H1 (cell line): ENCODE data around the gene MYLK. TPM values are rescaled to one million over a fixed set of nuclear protein-coding genes. Genes with fewer than 3 reads are reported as not detected.

Source experiments
- CTCF ChIA-PET: fragments of 300-600 bp; sonication (Branson Sonifier 250); formaldehyde crosslinking; loops from one replicate; lab custom pipeline; 2021; ENCODE audit not compliant: partially characterized antibody; lab: Charles Lee
- POLR2A ChIA-PET: fragments of 300-600 bp; sonication (Branson Sonifier 250); formaldehyde crosslinking; loops from one replicate; lab custom pipeline; 2021; ENCODE audit warnings: inconsistent platforms; ENCODE audit not compliant: partially characterized antibody; lab: Charles Lee
- DNase-seq, 2 experiments: peaks; one replicate each; pipeline versions ENCODE4 v3.0.0 to v3.0.0-alpha.2; 2010 to 2022; ENCODE audit warnings: low spot score in 2 of 2, low read depth in 1 of 2, mixed read lengths in 1 of 2
- FAIRE-seq: peaks from 2 replicates; lab custom pipeline; 2011; peaks lifted over from hg19 to GRCh38; lab: Jason Lieb, UNC
- H2AFZ ChIP-seq: 2 replicates; pipeline ENCODE4 v1.8.1; 2012; ENCODE audit warnings: low read length, inconsistent platforms
- H2AK5ac ChIP-seq: 2 replicates; pipeline ENCODE4 v1.6.1; 2013; ENCODE audit warnings: low read depth, low read length
- H2BK120ac ChIP-seq: replicated peaks from 2 replicates; pipeline ENCODE3; 2013; ENCODE audit warnings: low read depth, low read length, inconsistent platforms
- H2BK12ac ChIP-seq: 2 replicates; pipeline ENCODE4 v1.6.1; 2013; ENCODE audit warnings: low read depth, low read length
- H2BK15ac ChIP-seq: 2 replicates; pipeline ENCODE4 v1.6.1; 2013; ENCODE audit warnings: low read length
- H2BK20ac ChIP-seq: 2 replicates; pipeline ENCODE4 v1.6.1; 2013; ENCODE audit warnings: low read length
- H2BK5ac ChIP-seq: 2 replicates; pipeline ENCODE4 v1.6.1; 2013; ENCODE audit warnings: low read depth, low read length
- H3K14ac ChIP-seq: 2 replicates; pipeline ENCODE4 v1.6.1; 2013; ENCODE audit warnings: inconsistent platforms; ENCODE audit not compliant: insufficient read length
- H3K18ac ChIP-seq: 2 replicates; pipeline ENCODE4 v1.6.1; 2013; ENCODE audit warnings: low read length; ENCODE audit errors: extremely low read depth
- H3K23ac ChIP-seq: 2 replicates; pipeline ENCODE4 v1.6.1; 2013; ENCODE audit warnings: inconsistent platforms; ENCODE audit not compliant: insufficient read length
- H3K23me2 ChIP-seq: 2 replicates; pipeline ENCODE4 v1.6.1; 2013; ENCODE audit warnings: low read depth, low read length
- H3K27ac ChIP-seq: 2 replicates; pipeline ENCODE4 v1.6.1; 2011; ENCODE audit warnings: low read depth, low read length, inconsistent platforms
- H3K27me3 ChIP-seq, 4 experiments: replicated peaks in 1 of 4; 1 replicate in 1 of 4; 2 replicates in 3 of 4; pipeline versions ENCODE4 v1.6.1 to v1.8.1; 2011 to 2013; ENCODE audit warnings: low read length in 3 of 4, mild to moderate bottlenecking in 3 of 4, inconsistent platforms in 2 of 4, mixed read lengths in 2 of 4, moderate library complexity in 1 of 4; ENCODE audit not compliant: control insufficient read depth in 3 of 4, insufficient read depth in 3 of 4; ENCODE audit errors: extremely low read depth in 1 of 4
- H3K36me3 ChIP-seq, 4 experiments: 2 replicates each; pipeline versions ENCODE4 v1.6.1 to v1.8.1; 2011 to 2013; ENCODE audit warnings: mild to moderate bottlenecking in 4 of 4, low read length in 3 of 4, moderate library complexity in 2 of 4, control low read depth in 1 of 4, inconsistent platforms in 1 of 4; ENCODE audit not compliant: insufficient read depth in 4 of 4, control insufficient read depth in 2 of 4
- H3K4ac ChIP-seq: replicated peaks from 2 replicates; pipeline ENCODE3; 2013; ENCODE audit warnings: low read length, low read depth, mixed read lengths, inconsistent platforms; ENCODE audit not compliant: insufficient read length
- H3K4me1 ChIP-seq, 4 experiments: replicated peaks in 1 of 4; 1 replicate in 1 of 4; 2 replicates in 3 of 4; pipeline versions ENCODE4 v1.6.1 to v1.8.1; 2011 to 2013; ENCODE audit warnings: low read length in 3 of 4, inconsistent platforms in 2 of 4, mixed read lengths in 1 of 4; ENCODE audit not compliant: insufficient read depth in 4 of 4, control insufficient read depth in 3 of 4
- H3K4me2 ChIP-seq, 2 experiments: 2 replicates each; pipeline versions ENCODE4 v1.6.1 to v1.8.1; 2011 to 2013; ENCODE audit warnings: low read depth in 2 of 2, low read length in 2 of 2, control low read depth in 1 of 2, inconsistent platforms in 1 of 2, mild to moderate bottlenecking in 1 of 2; ENCODE audit not compliant: insufficient read depth in 1 of 2
- H3K4me3 ChIP-seq, 4 experiments: fragments of 200-600, 300-600 bp in 1 of 4; sonication (generic), shearing (Covaris generic), sonication (Bioruptor Twin) in 1 of 4; 2 replicates each; pipeline versions ENCODE4 v1.5.1 to v1.8.1; 2011 to 2016; ENCODE audit warnings: low read length in 4 of 4, low read depth in 3 of 4, control low read depth in 2 of 4, inconsistent platforms in 2 of 4, mild to moderate bottlenecking in 2 of 4, mixed read lengths in 1 of 4, moderate library complexity in 1 of 4; ENCODE audit not compliant: insufficient read depth in 2 of 4; ENCODE audit errors: extremely low read depth in 1 of 4
- H3K56ac ChIP-seq: replicated peaks from 2 replicates; pipeline ENCODE3; 2013; ENCODE audit warnings: low read depth, mild to moderate bottlenecking, mixed read lengths, low read length, inconsistent platforms; ENCODE audit not compliant: insufficient read length
- H3K79me1 ChIP-seq: 2 replicates; pipeline ENCODE4 v1.6.1; 2013; ENCODE audit warnings: low read depth, low read length, control low read depth
- H3K79me2 ChIP-seq, 2 experiments: 2 replicates each; pipeline versions ENCODE4 v1.6.1 to v1.8.1; 2012 to 2013; ENCODE audit warnings: low read length in 2 of 2, mild to moderate bottlenecking in 2 of 2, inconsistent platforms in 1 of 2; ENCODE audit not compliant: insufficient read depth in 2 of 2, control insufficient read depth in 1 of 2
- H3K9ac ChIP-seq, 4 experiments: replicated peaks in 1 of 4; 1 replicate in 1 of 4; 2 replicates in 3 of 4; pipeline versions ENCODE4 v1.6.1 to v1.8.1; 2011 to 2013; ENCODE audit warnings: low read depth in 3 of 4, low read length in 3 of 4, control low read depth in 2 of 4, mild to moderate bottlenecking in 2 of 4, moderate library complexity in 2 of 4, inconsistent platforms in 1 of 4; ENCODE audit errors: extremely low read depth in 1 of 4
- H3K9me3 ChIP-seq, 2 experiments: 2 replicates each; pipeline versions ENCODE4 v1.6.1 to v1.8.1; 2012 to 2013; ENCODE audit warnings: mild to moderate bottlenecking in 2 of 2, moderate library complexity in 2 of 2, control low read depth in 1 of 2, inconsistent platforms in 1 of 2, low read depth in 1 of 2, low read length in 1 of 2, mixed read lengths in 1 of 2; ENCODE audit not compliant: insufficient read depth in 2 of 2
- H4K20me1 ChIP-seq, 2 experiments: replicated peaks in 1 of 2; 2 replicates each; pipeline versions ENCODE3 to v1.8.1; 2011 to 2013; ENCODE audit warnings: inconsistent platforms in 2 of 2, low read length in 2 of 2, mild to moderate bottlenecking in 1 of 2; ENCODE audit not compliant: insufficient read depth in 2 of 2, control insufficient read depth in 1 of 2
- H4K5ac ChIP-seq: 2 replicates; pipeline ENCODE4 v1.6.1; 2013; ENCODE audit warnings: low read length, low read depth, mixed read lengths, inconsistent platforms; ENCODE audit not compliant: insufficient read length
- H4K8ac ChIP-seq: 2 replicates; pipeline ENCODE4 v1.8.0; 2013; ENCODE audit warnings: mild to moderate bottlenecking, moderate library complexity, low read length, inconsistent platforms; ENCODE audit not compliant: insufficient read depth; ENCODE audit errors: extremely low read depth
- H4K91ac ChIP-seq: replicated peaks from 2 replicates; pipeline ENCODE3; 2013; ENCODE audit warnings: low read length, mixed read lengths, inconsistent platforms; ENCODE audit not compliant: insufficient read length
- CREB1 ChIP-seq: IDR thresholded peaks from 2 replicates; pipeline ENCODE4 v1.6.1; 2012; ENCODE audit warnings: inconsistent platforms
- KDM1A ChIP-seq: fragments of 200-600, 300-600 bp; sonication (generic); IDR thresholded peaks from 2 replicates; pipeline ENCODE4 v1.7.1; 2016; ENCODE audit warnings: mild to moderate bottlenecking, low read length, borderline replicate concordance
- KDM5A ChIP-seq: fragments of 200-600 bp; IDR thresholded peaks from 2 replicates; pipeline ENCODE4 v1.7.1; 2012; ENCODE audit warnings: mild to moderate bottlenecking, low read length, inconsistent platforms, mixed read lengths
- MAX ChIP-seq: IDR thresholded peaks from 2 replicates; pipeline ENCODE4 v1.6.1; 2012; ENCODE audit warnings: inconsistent platforms
- NANOG ChIP-seq: IDR thresholded peaks from 2 replicates; pipeline ENCODE4 v1.6.1; 2011; ENCODE audit warnings: low read length, low read depth, mild to moderate bottlenecking, inconsistent platforms; ENCODE audit not compliant: insufficient read depth, poor library complexity, severe bottlenecking
- SAP30 ChIP-seq: fragments of 300-600 bp; sonication (generic); IDR thresholded peaks from 2 replicates; pipeline ENCODE4 v1.7.1; 2012; ENCODE audit warnings: low read length, moderate library complexity, mild to moderate bottlenecking, inconsistent platforms; ENCODE audit not compliant: insufficient read depth, insufficient replicate concordance
- SIN3A ChIP-seq, 2 experiments: IDR thresholded peaks in 1 of 2; conservative IDR thresholded peaks in 1 of 2; 2 replicates each; pipeline ENCODE4 v1.6.1; 2011 to 2012; ENCODE audit warnings: low read length in 2 of 2, improper control_type of control experiment in 1 of 2, low read depth in 1 of 2, mild to moderate bottlenecking in 1 of 2
- WGBS, 2 experiments: shearing (Covaris generic) in 1 of 2; methylation state at CpG; one replicate each; pipeline versions ENCODE4 v1.1.6 to v1.1.7; 2013 to 2015; ENCODE audit warnings: low lambda C conversion rate in 2 of 2, mixed read lengths in 2 of 2, inconsistent platforms in 1 of 2, low coverage in 1 of 2, missing lambda C conversion rate in 1 of 2; ENCODE audit not compliant: insufficient replicate concordance in 2 of 2, insufficient coverage in 1 of 2, insufficient read length in 1 of 2; ENCODE audit errors: extremely low coverage in 1 of 2, missing lambda C conversion rate in 1 of 2; 5-methylcytosine and 5-hydroxymethylcytosine counted together
- polyA plus RNA-seq, 7 experiments: library from polyadenylated mRNA; depleted of rRNA in 3 of 7; stranded (reverse) in 5 of 7; unstranded in 2 of 7; fragments of >200 nt in 5 of 7; fragments of 200-250 nt in 2 of 7; gene quantifications; 1 replicate in 5 of 7; 2 replicates in 1 of 7; 4 replicates in 1 of 7; pipeline versions ENCODE4 v1.2.1 to v1.2.3, GENCODE V29; 2011 to 2013; ENCODE audit warnings: missing spikeins in 2 of 7, mixed read lengths in 2 of 7
- total RNA-seq: library from RNA; stranded (reverse); fragmentation: NEBNext Ultra II Directional; extraction: Animal tissue kit (Norgen Biotek cat#: 25700); gene quantifications from 2 replicates; pipeline ENCODE4 v1.2.1, GENCODE V29; 2021

The MYLK gene
- total and polyA plus RNA-seq, 2 of the 8 experiments (the other 6 are each of a cell fraction or from before 2014, with no cell fraction given): 11.6 to 21.3 TPM

GRCh38 chr3:123698813-123699212, 185.3 kb downstream of the MYLK start:
- no peaks in the 10 kb centered on the region for H3K23me2 ChIP-seq
- H3K9me3 ChIP-seq: no peaks in the 10 kb centered on the region
- H3K27me3 ChIP-seq: no peaks in the 10 kb centered on the region
- no peak overlapping the region for H3K27ac ChIP-seq
- no peaks in the 10 kb centered on the region for H4K20me1 ChIP-seq
- H3K4me2 ChIP-seq: no peak overlapping the region
- H3K36me3 ChIP-seq: no peaks in the 10 kb centered on the region
- H2BK5ac ChIP-seq: no peak overlapping the region
- peaks cover 0 to 7% (median 2%) of the 10 kb centered on the region in 4 experiments; a peak in 3 of 7 replicates for H3K4me1 ChIP-seq
- no peak for TF ChIP-seq NANOG
- TF ChIP-seq KDM1A: no peak
- no peak for TF ChIP-seq MAX
- TF ChIP-seq SIN3A (conservative IDR thresholded peaks at IDR 0.05 in 1 of 2, IDR thresholded peaks at IDR 0.05 in 1 of 2; ENCODE audit: low read depth in 1 of 2, low read length in 2 of 2): no peak
- no peak for TF ChIP-seq CREB1
- no peak for TF ChIP-seq SAP30
- no peak for TF ChIP-seq KDM5A
- no peak overlapping the region for H3K4me3 ChIP-seq
- DNase-seq (no peak), FAIRE-seq (no peak)
- H2AK5ac ChIP-seq: no peak overlapping the region
- no peak overlapping the region for H4K5ac ChIP-seq
- CTCF ChIA-PET: interaction anchor here (0.9 to 51.6 kb wide), 9 partner anchors 11 to 91 kb away, joined by 3 to 1463 read pairs (median 4); no protein-coding TSS in a partner anchor
- H2BK15ac ChIP-seq: no peak overlapping the region
- H4K8ac ChIP-seq: no peak overlapping the region
- 78% methylated on average over 3 of the region's 5 CpGs; no CpG with 5 or more reads in 1 of the 2 experiments for WGBS, 2 experiments
- no peak overlapping the region for H3K56ac ChIP-seq
- H3K79me2 ChIP-seq: no peaks in the 10 kb centered on the region
- no peak overlapping the region for H3K4ac ChIP-seq
- H2BK12ac ChIP-seq: no peak overlapping the region
- POLR2A ChIA-PET: interaction anchor here (1.1 kb wide), 1 partner anchor 14 kb away, joined by 3 read pairs; no protein-coding TSS in a partner anchor
- H3K9ac ChIP-seq: no peak overlapping the region
- no peak overlapping the region for H2AFZ ChIP-seq
- no peak overlapping the region for H4K91ac ChIP-seq
- H3K14ac ChIP-seq: no peak overlapping the region
- H2BK20ac ChIP-seq: no peak overlapping the region
- no peaks in the 10 kb centered on the region for H3K79me1 ChIP-seq
- no peak overlapping the region for H3K18ac ChIP-seq
- H3K23ac ChIP-seq: no peak overlapping the region
- no peak overlapping the region for H2BK120ac ChIP-seq
